HepG2 (cell line): ENCODE results near the gene FAM222B. TPM values are rescaled to one million over a fixed set of nuclear protein-coding genes. Genes with fewer than 3 reads are reported as not detected.

ENCODE experiments used
- BRD4 ChIP-seq: sonication (generic); formaldehyde crosslinking; IDR thresholded peaks from 2 replicates; pipeline ENCODE4 v1.4.0; 2020; ENCODE audit warnings: missing genetic modification reagents
- CHCHD3 ChIP-seq: sonication (generic); formaldehyde crosslinking; IDR thresholded peaks from 2 replicates; pipeline ENCODE4 v1.8.0; 2022; ENCODE audit warnings: mild to moderate bottlenecking, missing genetic modification reagents, moderate library complexity
- GATA4 ChIP-seq: sonication (generic); IDR thresholded peaks from 2 replicates; pipeline ENCODE4 v1.6.1; 2016; ENCODE audit warnings: antibody characterized with exemption, low read depth, borderline replicate concordance
- HOMEZ ChIP-seq: IDR thresholded peaks from 2 replicates; pipeline ENCODE4 v1.6.1; 2016; ENCODE audit warnings: low read depth
- MAX ChIP-seq: IDR thresholded peaks from 2 replicates; pipeline ENCODE4 v1.6.1; 2012; ENCODE audit warnings: inconsistent platforms
- RBFOX2 ChIP-seq: fragments of 200-400 bp; formaldehyde crosslinking; IDR thresholded peaks from 2 replicates; pipeline ENCODE4 v1.6.1; 2017; ENCODE audit warnings: low read depth, mild to moderate bottlenecking, low read length
- ZBTB4 ChIP-seq: sonication (generic); formaldehyde crosslinking; IDR thresholded peaks from 2 replicates; pipeline ENCODE4 v1.4.0; 2020; ENCODE audit warnings: missing genetic modification reagents, mild to moderate bottlenecking, borderline replicate concordance
- ZNF572 ChIP-seq: sonication (generic); formaldehyde crosslinking; IDR thresholded peaks from 2 replicates; pipeline ENCODE4 v1.5.1; 2020; ENCODE audit warnings: mild to moderate bottlenecking, missing genetic modification reagents
- ZNF619 ChIP-seq: sonication (generic); formaldehyde crosslinking; IDR thresholded peaks from 2 replicates; pipeline ENCODE4 v1.4.0; 2020; ENCODE audit warnings: mild to moderate bottlenecking, missing genetic modification reagents
- ZNF891 ChIP-seq: sonication (generic); formaldehyde crosslinking; IDR thresholded peaks from 2 replicates; pipeline ENCODE4 v1.5.0; 2020; ENCODE audit warnings: mild to moderate bottlenecking, missing genetic modification reagents
- polyA plus RNA-seq, 8 experiments: library from polyadenylated mRNA; depleted of rRNA in 3 of 8; stranded (reverse) in 7 of 8; unstranded in 1 of 8; fragments of >200 nt; fragmentation: Illumina TruSeq in 4 of 8; extraction: Trizol in 4 of 8; gene quantifications; 2 replicates each; pipeline versions ENCODE4 v1.2.1 to v1.2.3, GENCODE V29; 2011 to 2016; ENCODE audit warnings: low read depth in 4 of 8, missing spikeins in 1 of 8, mixed read lengths in 1 of 8; ENCODE audit not compliant: insufficient read depth in 1 of 8
- total RNA-seq, 5 experiments: library from RNA; depleted of rRNA; stranded (reverse); fragments of >200 nt; fragmentation: Illumina TruSeq; extraction: Trizol; gene quantifications; 2 replicates each; pipeline ENCODE4 v1.2.3, GENCODE V29; 2016; ENCODE audit warnings: low read depth in 1 of 5

Gene FAM222B
- total and polyA plus RNA-seq, 2 of the 13 experiments (the other 11 are each of a cell fraction or from before 2014, with no cell fraction given) = 3.5 to 7.3 TPM

GRCh38 chr17:28881533-28882056, 39.0 kb upstream of the FAM222B start (continued):
- TF ChIP-seq CHCHD3 = no peak
- TF ChIP-seq GATA4 = no peak
- TF ChIP-seq HOMEZ (CRISPR knock-in tag) = no peak
- TF ChIP-seq ZNF572 (CRISPR knock-in tag) = no peak
- no peak for TF ChIP-seq RBFOX2
- no peak for TF ChIP-seq BRD4
- TF ChIP-seq ZNF619 = no peak
- TF ChIP-seq MAX = no peak
- TF ChIP-seq ZBTB4 (CRISPR knock-in tag) = no peak
- no peak for TF ChIP-seq ZNF891
